K562 (cell line): ENCODE data around the gene PTPN13. TPM values are rescaled to one million over a fixed set of nuclear protein-coding genes. Genes with fewer than 3 reads are reported as not detected.

ENCODE experiments used
- ATAC-seq: fragments of 200-7000 bp; cut with Tn5 transposase; 3 replicates; pipeline ENCODE4 v1.9.1; 2020; ENCODE audit warnings: moderate library complexity
- BruUV-seq: library from RNA; stranded (reverse); fragments of 400-500 nt; replicated peaks from 2 replicates; lab custom pipeline; 2021; lab: Mats Ljungman, UMichigan
- CTCF ChIA-PET: fragments of 300-600 bp; formaldehyde crosslinking; extraction: SDS; loops from one replicate; lab custom pipeline; 2021; ENCODE audit warnings: low intra/inter-chr PET ratio; lab: Yijun Ruan, JAX
- POLR2A ChIA-PET: fragments of 300-600, 350-650 bp; sonication (Branson Sonifier 250); formaldehyde crosslinking; extraction: SDS; loops from one replicate; lab custom pipeline; 2021; ENCODE audit warnings: antibody characterized with exemption, inconsistent platforms; lab: Yijun Ruan, JAX
- DNase-seq, 4 experiments: peaks; one replicate each; pipeline versions ENCODE4 v3.0.0 to v3.0.0-alpha.2; 2011 to 2018; ENCODE audit warnings: low spot score in 3 of 4, mixed read lengths in 3 of 4; ENCODE audit errors: extremely low read depth in 1 of 4
- FAIRE-seq: peaks from 2 replicates; lab custom pipeline; 2011; peaks lifted over from hg19 to GRCh38; lab: Jason Lieb, UNC
- H2AFZ ChIP-seq: 2 replicates; pipeline ENCODE4 v1.6.0; 2011; ENCODE audit warnings: low read depth, low read length, control low read depth, inconsistent platforms
- H3K27ac ChIP-seq: fragments of 200-600 bp; 3 replicates; pipeline ENCODE4 v1.8.0; 2011; ENCODE audit warnings: low read depth, mild to moderate bottlenecking, control low read depth, inconsistent platforms, low read length, moderate library complexity, mixed read lengths; ENCODE audit errors: extremely low read depth
- H3K27me3 ChIP-seq, 2 experiments: fragments of 300-600 bp in 1 of 2; 2 replicates in 1 of 2; 3 replicates in 1 of 2; pipeline versions ENCODE4 v1.6.0 to v1.8.0; 2011; ENCODE audit warnings: inconsistent platforms in 2 of 2, low read length in 2 of 2, mild to moderate bottlenecking in 1 of 2, mixed read lengths in 1 of 2, moderate library complexity in 1 of 2; ENCODE audit not compliant: control insufficient read depth in 2 of 2, insufficient read depth in 2 of 2
- H3K36me3 ChIP-seq: fragments of 300-600 bp; 3 replicates; pipeline ENCODE4 v1.8.0; 2011; ENCODE audit warnings: mild to moderate bottlenecking, low read length, inconsistent platforms; ENCODE audit not compliant: control insufficient read depth, insufficient read depth
- H3K4me1 ChIP-seq, 2 experiments: fragments of 200-600 bp in 1 of 2; replicated peaks in 1 of 2; 2 replicates in 1 of 2; 3 replicates in 1 of 2; pipeline versions ENCODE4 v1.5.1 to v1.8.0; 2011; ENCODE audit warnings: inconsistent platforms in 2 of 2, low read length in 2 of 2, mild to moderate bottlenecking in 1 of 2, mixed read lengths in 1 of 2, moderate library complexity in 1 of 2; ENCODE audit not compliant: control insufficient read depth in 2 of 2, insufficient read depth in 2 of 2
- H3K4me2 ChIP-seq: 2 replicates; pipeline ENCODE4 v1.6.1; 2011; ENCODE audit warnings: low read length, control low read depth, inconsistent platforms, mixed read lengths; ENCODE audit not compliant: insufficient read depth
- H3K4me3 ChIP-seq: fragments of 200-600 bp; sonication (generic), shearing (Covaris generic); 2 replicates; pipeline ENCODE4 v1.5.1; 2016; ENCODE audit warnings: control low read depth, inconsistent platforms
- H3K79me2 ChIP-seq: fragments of 200-600 bp; 3 replicates; pipeline ENCODE4 v1.8.0; 2011; ENCODE audit warnings: low read length, inconsistent platforms; ENCODE audit not compliant: control insufficient read depth, insufficient read depth
- H3K9ac ChIP-seq, 2 experiments: 2 replicates each; pipeline versions ENCODE4 v1.6.0 to v1.6.1; 2011; ENCODE audit warnings: low read depth in 2 of 2, low read length in 2 of 2, control low read depth in 1 of 2, inconsistent platforms in 1 of 2, mild to moderate bottlenecking in 1 of 2, mixed read lengths in 1 of 2; ENCODE audit not compliant: insufficient read depth in 1 of 2
- H3K9me1 ChIP-seq: one replicate; pipeline ENCODE4 v1.6.0; 2011; ENCODE audit warnings: inconsistent platforms, mild to moderate bottlenecking, low read length, moderate library complexity; ENCODE audit not compliant: control insufficient read depth, insufficient read depth
- H3K9me3 ChIP-seq: replicated peaks from 2 replicates; pipeline ENCODE4 v1.5.1; 2011; ENCODE audit warnings: low read depth, low read length, inconsistent platforms; ENCODE audit not compliant: control insufficient read depth, insufficient read depth
- H4K20me1 ChIP-seq: replicated peaks from 2 replicates; pipeline ENCODE4 v1.6.1; 2011; ENCODE audit warnings: low read length, inconsistent platforms, mixed read lengths; ENCODE audit not compliant: control insufficient read depth, insufficient read depth
- ATF1 ChIP-seq, 2 experiments: fragments of 450-650 bp in 1 of 2; IDR thresholded peaks; 2 replicates each; pipeline ENCODE4 v1.6.1; 2016; ENCODE audit warnings: missing compliant biosample characterization in 1 of 2, missing genetic modification characterization in 1 of 2
- FOXA1 ChIP-seq: fragments of 450-650 bp; IDR thresholded peaks from 2 replicates; pipeline ENCODE4 v1.6.1; 2016; ENCODE audit warnings: mild to moderate bottlenecking, borderline replicate concordance
- KLF16 ChIP-seq: IDR thresholded peaks from 2 replicates; pipeline ENCODE4 v1.6.1; 2016; ENCODE audit warnings: antibody characterized with exemption
- MCM2 ChIP-seq: fragments of 450-650 bp; IDR thresholded peaks from 2 replicates; pipeline ENCODE4 v1.6.1; 2017; ENCODE audit warnings: low read depth, mild to moderate bottlenecking
- NRF1 ChIP-seq, 2 experiments: fragments of 450-650 bp; IDR thresholded peaks in 1 of 2; conservative IDR thresholded peaks in 1 of 2; 2 replicates each; pipeline ENCODE4 v1.6.1; 2014; ENCODE audit warnings: mild to moderate bottlenecking in 2 of 2
- PHB ChIP-seq: fragments of 250-450 bp; sonication (Bioruptor Pico); IDR thresholded peaks from 2 replicates; pipeline ENCODE4 v1.5.0; 2021
- PTBP1 ChIP-seq: fragments of 200-400 bp; formaldehyde crosslinking; IDR thresholded peaks from 2 replicates; pipeline ENCODE4 v1.6.1; 2017; ENCODE audit warnings: low read depth, low read length
- SIN3A ChIP-seq, 2 experiments: fragments of 150-350 bp in 1 of 2; IDR thresholded peaks; 2 replicates each; pipeline ENCODE4 v1.6.1; 2011 to 2016; ENCODE audit warnings: borderline replicate concordance in 2 of 2, low read depth in 2 of 2, low read length in 2 of 2, mild to moderate bottlenecking in 2 of 2, moderate library complexity in 2 of 2; ENCODE audit not compliant: control insufficient read depth in 1 of 2
- ZNF212 ChIP-seq: fragments of 450-650 bp; formaldehyde crosslinking; IDR thresholded peaks from 2 replicates; pipeline ENCODE4 v1.4.0; 2020; ENCODE audit warnings: mild to moderate bottlenecking
- WGBS: fragments of 100-300 bp; shearing (Covaris generic); methylation state at CpG from one replicate; pipeline ENCODE4 v1.1.6; 2016; ENCODE audit warnings: low coverage, mixed read lengths; ENCODE audit not compliant: insufficient coverage; ENCODE audit errors: missing lambda C conversion rate; 5-methylcytosine and 5-hydroxymethylcytosine counted together
- in situ Hi-C: fragments of 300-500 bp; cut with MboI; formaldehyde crosslinking; loops from 4 replicates; pipeline ENCODE4 v1.15.0; 2018; ENCODE audit warnings: inconsistent platforms, mixed read lengths
- intact Hi-C: fragments of 100-400 bp; cut with micrococcal nuclease; formaldehyde crosslinking; loops from 2 replicates; pipeline ENCODE4 v1.14.2; 2022
- polyA plus RNA-seq, 8 experiments: library from polyadenylated mRNA; depleted of rRNA in 4 of 8; stranded (reverse) in 5 of 8; unstranded in 3 of 8; fragments of >200 nt; fragmentation: Nextera tagmentation in 2 of 8; fragmentation: Illumina TruSeq in 1 of 8; extraction: Ambion mirVana in 2 of 8; extraction: Trizol in 1 of 8; gene quantifications; 2 replicates each; pipeline versions ENCODE4 v1.2.1 to v1.2.3, GENCODE V29; 2011 to 2014; ENCODE audit warnings: inconsistent platforms in 1 of 8, missing spikeins in 1 of 8
- total RNA-seq, 7 experiments: library from RNA; depleted of rRNA in 6 of 7; stranded (reverse); fragments of >200 nt in 6 of 7; fragmentation: Illumina TruSeq in 2 of 7; extraction: Trizol in 2 of 7; gene quantifications; 2 replicates each; pipeline versions ENCODE4 v1.2.1 to v1.2.3, GENCODE V29; 2011 to 2021; ENCODE audit warnings: low replicate concordance in 1 of 7
- TF ChIP-seq, protein P1 (sequence below): sonication (generic); formaldehyde crosslinking; IDR thresholded peaks from 2 replicates; pipeline ENCODE4 v1.8.1; 2023; ENCODE audit warnings: mild to moderate bottlenecking, missing genetic modification reagents, moderate library complexity
- TF ChIP-seq, protein P2 (sequence below): fragments of 450-650 bp; IDR thresholded peaks from 2 replicates; pipeline ENCODE4 v1.7.1; 2018; ENCODE audit warnings: mild to moderate bottlenecking, low read depth; ENCODE audit not compliant: partially characterized antibody
- TF ChIP-seq, protein P3 (sequence below): fragments of 250-450 bp; sonication (Bioruptor Pico); IDR thresholded peaks from 2 replicates; pipeline ENCODE4 v1.5.0; 2021

The PTPN13 gene
- total and polyA plus RNA-seq, 9 of the 15 experiments (the other 6 are each of a cell fraction or from before 2014, with no cell fraction given): 0.33 TPM; not detected in 8

DNA sequence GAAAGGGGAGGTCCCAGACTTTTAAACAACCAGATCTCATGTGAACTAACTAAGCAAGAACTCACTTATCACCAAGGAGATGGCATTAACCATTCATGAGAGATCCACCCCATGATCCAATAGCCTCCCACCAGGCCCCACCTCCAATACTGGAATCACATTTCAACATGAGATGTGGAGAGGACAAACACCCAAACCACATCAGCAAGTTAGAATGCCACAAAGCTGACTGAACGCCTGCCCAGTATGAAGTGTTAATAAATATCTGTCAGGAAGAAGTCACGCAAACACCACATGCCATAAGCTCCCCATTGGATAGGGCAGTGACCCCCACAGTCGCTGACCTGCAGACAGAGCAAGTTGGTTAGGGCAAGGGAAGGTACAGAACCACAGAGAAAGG, 240.8 kb downstream of the PTPN13 start:
- H3K27ac ChIP-seq: no peak overlapping the region
- no peak overlapping the region for H3K9ac ChIP-seq
- H3K4me1 ChIP-seq: no peaks in the 10 kb centered on the region
- intact Hi-C loops (no loop called here), in situ Hi-C loops (no loop called here)
- no peaks in the 10 kb centered on the region; a peak in 1 of 5 replicates for H3K27me3 ChIP-seq
- TF ChIP-seq ATF1 (CRISPR knock-in tag; IDR thresholded peaks at IDR 0.05) (no peak), ATF1 (tag; IDR thresholded peaks at IDR 0.05) (no peak), PHB (CRISPR knock-in tag) (no peak), KLF16 (no peak), FOXA1 (no peak), ZNF212 (no peak), PTBP1 (no peak), SIN3A (IDR thresholded peaks at IDR 0.05; ENCODE audit: borderline replicate concordance in 2 of 2, control insufficient read depth in 1 of 2, low read depth in 2 of 2, low read length in 2 of 2) (no peak), MCM2 (no peak), NRF1 (conservative IDR thresholded peaks at IDR 0.05 in 1 of 2, IDR thresholded peaks at IDR 0.05 in 1 of 2) (no peak)
- TF ChIP-seq, protein P1, sequence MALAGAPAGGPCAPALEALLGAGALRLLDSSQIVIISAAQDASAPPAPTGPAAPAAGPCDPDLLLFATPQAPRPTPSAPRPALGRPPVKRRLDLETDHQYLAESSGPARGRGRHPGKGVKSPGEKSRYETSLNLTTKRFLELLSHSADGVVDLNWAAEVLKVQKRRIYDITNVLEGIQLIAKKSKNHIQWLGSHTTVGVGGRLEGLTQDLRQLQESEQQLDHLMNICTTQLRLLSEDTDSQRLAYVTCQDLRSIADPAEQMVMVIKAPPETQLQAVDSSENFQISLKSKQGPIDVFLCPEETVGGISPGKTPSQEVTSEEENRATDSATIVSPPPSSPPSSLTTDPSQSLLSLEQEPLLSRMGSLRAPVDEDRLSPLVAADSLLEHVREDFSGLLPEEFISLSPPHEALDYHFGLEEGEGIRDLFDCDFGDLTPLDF (CRISPR knock-in tag): no peak
- TF ChIP-seq, protein P2, sequence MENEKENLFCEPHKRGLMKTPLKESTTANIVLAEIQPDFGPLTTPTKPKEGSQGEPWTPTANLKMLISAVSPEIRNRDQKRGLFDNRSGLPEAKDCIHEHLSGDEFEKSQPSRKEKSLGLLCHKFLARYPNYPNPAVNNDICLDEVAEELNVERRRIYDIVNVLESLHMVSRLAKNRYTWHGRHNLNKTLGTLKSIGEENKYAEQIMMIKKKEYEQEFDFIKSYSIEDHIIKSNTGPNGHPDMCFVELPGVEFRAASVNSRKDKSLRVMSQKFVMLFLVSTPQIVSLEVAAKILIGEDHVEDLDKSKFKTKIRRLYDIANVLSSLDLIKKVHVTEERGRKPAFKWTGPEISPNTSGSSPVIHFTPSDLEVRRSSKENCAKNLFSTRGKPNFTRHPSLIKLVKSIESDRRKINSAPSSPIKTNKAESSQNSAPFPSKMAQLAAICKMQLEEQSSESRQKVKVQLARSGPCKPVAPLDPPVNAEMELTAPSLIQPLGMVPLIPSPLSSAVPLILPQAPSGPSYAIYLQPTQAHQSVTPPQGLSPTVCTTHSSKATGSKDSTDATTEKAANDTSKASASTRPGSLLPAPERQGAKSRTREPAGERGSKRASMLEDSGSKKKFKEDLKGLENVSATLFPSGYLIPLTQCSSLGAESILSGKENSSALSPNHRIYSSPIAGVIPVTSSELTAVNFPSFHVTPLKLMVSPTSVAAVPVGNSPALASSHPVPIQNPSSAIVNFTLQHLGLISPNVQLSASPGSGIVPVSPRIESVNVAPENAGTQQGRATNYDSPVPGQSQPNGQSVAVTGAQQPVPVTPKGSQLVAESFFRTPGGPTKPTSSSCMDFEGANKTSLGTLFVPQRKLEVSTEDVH: no peak
- TF ChIP-seq, protein P3, sequence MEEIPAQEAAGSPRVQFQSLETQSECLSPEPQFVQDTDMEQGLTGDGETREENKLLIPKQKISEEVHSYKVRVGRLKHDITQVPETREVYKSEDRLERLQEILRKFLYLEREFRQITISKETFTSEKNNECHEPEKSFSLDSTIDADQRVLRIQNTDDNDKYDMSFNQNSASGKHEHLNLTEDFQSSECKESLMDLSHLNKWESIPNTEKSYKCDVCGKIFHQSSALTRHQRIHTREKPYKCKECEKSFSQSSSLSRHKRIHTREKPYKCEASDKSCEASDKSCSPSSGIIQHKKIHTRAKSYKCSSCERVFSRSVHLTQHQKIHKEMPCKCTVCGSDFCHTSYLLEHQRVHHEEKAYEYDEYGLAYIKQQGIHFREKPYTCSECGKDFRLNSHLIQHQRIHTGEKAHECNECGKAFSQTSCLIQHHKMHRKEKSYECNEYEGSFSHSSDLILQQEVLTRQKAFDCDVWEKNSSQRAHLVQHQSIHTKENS (CRISPR knock-in tag): no peak
- no peak for FAIRE-seq
- no peak overlapping the region for H3K4me2 ChIP-seq
- H2AFZ ChIP-seq: no peak overlapping the region
- CTCF ChIA-PET: no interaction called here
- no peak for DNase-seq
- BruUV-seq: no TSS peak
- ATAC-seq: no peak
- H4K20me1 ChIP-seq: no peaks in the 10 kb centered on the region
- H3K9me3 ChIP-seq: no peaks in the 10 kb centered on the region
- 2% methylated on average over 3 of the region's 3 CpGs for WGBS
- no peaks in the 10 kb centered on the region for H3K36me3 ChIP-seq
- H3K4me3 ChIP-seq: no peak overlapping the region
- H3K79me2 ChIP-seq: no peaks in the 10 kb centered on the region
- H3K9me1 ChIP-seq: no peaks in the 10 kb centered on the region
- POLR2A ChIA-PET: no interaction called here
